HG03342 (cell line): ENCODE measurements around the gene HS1BP3.

Experiments
- ATAC-seq: cut with Tn5 transposase; IDR thresholded peaks from one replicate; pipeline ENCODE4 v1.9.1; 2021; ENCODE audit warnings: mild to moderate bottlenecking, moderate library complexity; ENCODE audit not compliant: unreplicated experiment

Gene HS1BP3

DNA sequence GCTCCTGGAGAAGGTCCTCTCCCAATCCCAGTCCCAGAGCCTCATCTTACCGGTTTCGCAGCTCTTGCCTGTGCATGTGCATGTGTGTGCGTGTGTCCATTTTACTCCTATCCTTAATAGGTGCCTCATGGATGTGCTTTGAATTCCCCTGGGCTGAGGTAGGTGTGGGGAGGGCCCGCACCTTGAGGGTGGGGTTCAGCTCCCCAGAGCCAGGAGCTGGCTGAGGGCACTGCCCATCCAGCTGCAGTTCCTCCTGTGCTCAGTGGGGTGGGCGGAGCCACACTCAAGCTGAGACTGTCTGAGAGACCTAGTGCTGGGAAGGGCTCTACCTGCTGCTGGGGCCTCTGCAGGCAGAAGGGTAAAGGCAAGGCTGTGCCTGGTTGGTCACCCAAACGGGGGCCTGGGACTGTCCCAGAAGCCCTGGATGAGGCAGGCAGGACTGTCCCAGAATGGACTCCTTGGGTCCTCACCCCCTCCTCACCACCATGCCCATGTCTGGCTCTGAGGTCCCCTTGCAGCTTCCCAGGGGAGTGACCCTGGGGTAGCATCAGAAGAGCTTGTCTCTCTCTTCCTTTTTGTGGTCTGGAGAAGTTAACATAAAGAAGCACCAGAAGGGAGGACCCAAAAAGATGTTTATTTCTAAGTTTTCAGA is 24.9 kb upstream of the HS1BP3 start:
- peak; percentile 64 for ATAC-seq

DNA sequence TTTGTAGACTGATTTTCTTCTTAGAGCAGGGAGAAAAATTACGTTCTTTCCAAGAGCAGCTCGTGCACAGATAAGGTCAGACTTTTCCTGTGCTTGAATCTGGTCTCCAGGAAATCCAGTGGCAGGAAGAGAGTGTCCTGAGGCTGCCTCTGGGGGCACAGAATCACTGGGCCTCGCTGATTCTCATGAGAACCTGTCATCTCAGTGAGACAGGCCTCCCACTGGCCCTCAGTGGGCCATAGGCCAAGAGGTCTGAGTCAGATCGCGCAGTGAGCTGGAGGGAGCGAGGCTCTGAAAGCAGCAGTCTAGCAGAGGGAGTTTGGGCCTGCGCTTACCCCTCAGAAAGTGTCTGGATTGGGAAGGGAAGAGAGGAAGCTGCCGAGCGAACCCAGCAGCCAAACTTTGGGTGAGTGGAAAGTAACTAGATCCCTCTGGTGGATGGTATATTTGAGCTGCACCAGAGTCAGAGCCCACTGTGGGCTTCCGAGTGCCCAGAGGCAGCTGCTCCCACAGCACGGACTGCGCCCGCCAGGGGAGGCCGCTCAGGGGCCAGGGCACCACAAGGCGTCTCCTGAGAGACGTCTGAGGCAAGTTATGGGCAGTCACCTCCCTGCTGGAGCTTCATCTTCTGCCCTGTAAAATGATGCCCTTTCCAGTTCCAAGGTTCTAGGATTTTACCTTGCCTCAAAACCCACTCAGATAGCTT is 24.2 kb upstream of the HS1BP3 start:
- no peak for ATAC-seq

DNA sequence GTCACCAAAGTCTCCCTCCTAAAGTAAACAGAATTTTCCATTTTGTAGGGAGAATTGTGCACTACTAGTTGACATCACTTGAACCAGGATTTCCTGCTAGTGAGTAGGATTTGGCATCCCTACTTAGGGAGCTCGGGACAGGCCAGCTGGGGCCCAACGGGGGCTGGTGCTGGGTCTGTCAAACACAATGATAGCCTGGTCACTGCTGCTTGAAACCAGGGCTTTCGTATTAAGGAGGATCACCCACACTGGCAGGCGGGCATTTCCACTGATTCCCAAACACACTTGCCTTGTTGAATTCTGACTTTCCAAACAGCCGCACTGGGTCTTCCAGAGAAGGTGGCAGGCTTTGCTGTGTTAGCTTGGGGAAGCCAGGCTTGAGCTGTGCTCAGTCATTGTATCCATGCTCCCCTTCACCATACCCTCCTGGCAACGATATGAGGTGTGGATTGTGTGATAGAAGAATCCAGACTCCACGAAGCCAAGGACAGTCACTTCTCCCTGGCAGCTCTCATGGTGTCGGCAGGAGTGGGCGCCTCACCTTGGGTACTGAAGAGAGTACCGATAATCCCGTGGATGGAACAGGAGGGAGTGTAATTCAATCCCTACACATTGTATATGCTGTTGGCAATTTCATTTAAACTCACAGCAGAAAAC is 23.5 kb upstream of the HS1BP3 start:
- ATAC-seq = no peak

DNA sequence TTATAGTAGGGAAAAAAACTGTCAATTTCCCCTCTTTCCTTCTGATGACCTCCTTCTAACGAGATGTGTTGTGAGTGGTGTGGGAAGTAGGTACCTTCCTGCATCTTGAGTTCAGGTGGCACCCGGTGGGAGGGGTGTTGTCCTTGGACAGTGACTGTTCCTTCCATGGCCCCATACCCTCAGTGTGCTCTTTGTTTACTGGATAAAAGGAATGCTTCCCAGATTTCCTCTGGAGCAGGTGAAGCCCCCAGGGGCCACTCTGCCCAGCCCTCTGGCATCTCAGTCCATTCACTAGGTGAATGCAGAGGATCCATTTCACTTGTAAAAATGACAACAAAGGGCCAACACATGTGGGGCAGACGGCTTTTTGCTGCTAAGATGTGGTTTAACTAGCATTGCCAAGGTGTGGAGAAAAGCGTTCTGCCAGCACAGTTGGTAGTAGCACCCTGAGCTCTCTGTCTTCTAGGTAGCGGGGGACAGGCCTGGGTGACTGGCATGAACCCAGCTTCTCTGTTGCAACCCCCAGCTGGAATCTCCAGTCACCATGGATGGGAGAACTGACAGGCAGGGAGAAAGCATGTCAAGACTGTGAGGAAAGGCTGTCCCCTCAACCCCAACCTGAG is 22.9 kb upstream of the HS1BP3 start:
- ATAC-seq = no peak

DNA sequence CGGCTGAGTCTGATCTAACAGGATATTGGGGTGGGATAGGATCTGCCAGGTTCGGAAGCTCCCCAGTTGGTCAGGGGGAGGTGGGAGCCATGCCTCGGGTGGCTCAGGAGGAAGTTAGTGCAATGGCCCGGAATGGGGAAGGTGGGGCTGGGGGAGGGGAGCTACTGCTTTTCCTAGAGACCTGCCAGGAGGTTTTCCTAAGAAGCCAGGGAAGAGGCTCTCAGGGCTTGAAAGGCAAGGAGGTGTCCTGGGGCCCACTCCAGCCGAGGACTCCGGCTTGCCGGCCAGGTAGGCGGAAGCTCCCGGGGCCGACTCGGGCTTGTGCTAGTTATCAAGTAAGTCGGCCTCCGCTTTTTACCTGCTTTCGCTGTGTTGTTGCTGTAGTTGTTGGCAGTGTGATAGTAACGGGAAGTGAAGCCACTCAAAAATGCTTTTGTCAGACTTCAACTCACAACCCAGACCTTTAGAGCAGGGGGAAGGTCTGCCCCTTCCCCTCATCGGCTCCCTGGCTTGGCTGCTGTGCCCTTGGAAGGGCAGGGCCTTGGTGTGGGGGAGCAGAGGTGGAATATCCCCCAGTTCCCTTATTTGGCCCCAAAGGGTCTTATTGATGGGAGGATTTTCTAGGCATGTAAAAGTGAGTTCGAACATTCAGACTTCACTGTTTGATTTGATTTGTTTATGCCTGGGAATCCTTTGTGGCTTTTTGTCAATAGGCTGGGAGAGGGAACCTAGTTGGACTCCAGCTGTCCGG is 21.5 kb upstream of the HS1BP3 start:
- ATAC-seq = no peak

DNA sequence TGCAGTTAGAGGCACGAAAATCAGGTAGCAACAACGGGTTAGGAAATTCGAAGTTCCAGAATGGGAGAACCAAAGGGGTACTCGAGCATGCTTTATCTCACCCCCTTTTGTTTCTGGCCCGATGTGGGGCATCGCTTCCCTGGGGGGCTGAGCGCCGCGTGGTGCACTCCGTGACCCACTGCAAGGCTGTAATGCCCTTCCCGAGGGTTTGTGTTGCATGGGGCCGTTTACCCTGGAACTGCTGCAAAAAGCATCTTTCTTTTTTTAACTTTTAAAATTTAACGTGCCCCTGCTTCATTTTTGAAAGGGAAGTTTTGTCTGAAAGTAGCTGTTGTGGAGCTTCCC is 20.8 kb upstream of the HS1BP3 start:
- ATAC-seq = no peak

DNA sequence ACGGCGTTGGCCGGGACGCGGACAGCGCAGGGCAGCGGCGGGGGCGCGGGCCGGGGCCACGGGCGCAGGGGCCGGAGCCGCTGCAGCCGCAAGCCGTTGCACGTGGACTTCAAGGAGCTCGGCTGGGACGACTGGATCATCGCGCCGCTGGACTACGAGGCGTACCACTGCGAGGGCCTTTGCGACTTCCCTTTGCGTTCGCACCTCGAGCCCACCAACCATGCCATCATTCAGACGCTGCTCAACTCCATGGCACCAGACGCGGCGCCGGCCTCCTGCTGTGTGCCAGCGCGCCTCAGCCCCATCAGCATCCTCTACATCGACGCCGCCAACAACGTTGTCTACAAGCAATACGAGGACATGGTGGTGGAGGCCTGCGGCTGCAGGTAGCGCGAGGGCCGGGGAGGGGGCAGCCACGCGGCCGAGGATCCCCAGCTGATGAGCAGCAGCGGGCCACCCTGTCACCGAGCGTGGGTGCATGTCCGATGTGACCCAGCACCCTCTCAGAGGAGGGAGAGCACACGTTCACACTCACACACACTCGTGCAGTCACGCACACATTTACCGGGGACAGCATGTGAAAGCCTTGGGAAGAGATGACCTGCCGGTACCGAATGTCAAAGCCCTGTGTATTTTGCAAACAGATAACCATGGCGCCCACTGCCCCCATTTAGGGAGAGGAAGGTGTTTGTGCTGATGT is 20.3 kb upstream of the HS1BP3 start:
- no peak for ATAC-seq

DNA sequence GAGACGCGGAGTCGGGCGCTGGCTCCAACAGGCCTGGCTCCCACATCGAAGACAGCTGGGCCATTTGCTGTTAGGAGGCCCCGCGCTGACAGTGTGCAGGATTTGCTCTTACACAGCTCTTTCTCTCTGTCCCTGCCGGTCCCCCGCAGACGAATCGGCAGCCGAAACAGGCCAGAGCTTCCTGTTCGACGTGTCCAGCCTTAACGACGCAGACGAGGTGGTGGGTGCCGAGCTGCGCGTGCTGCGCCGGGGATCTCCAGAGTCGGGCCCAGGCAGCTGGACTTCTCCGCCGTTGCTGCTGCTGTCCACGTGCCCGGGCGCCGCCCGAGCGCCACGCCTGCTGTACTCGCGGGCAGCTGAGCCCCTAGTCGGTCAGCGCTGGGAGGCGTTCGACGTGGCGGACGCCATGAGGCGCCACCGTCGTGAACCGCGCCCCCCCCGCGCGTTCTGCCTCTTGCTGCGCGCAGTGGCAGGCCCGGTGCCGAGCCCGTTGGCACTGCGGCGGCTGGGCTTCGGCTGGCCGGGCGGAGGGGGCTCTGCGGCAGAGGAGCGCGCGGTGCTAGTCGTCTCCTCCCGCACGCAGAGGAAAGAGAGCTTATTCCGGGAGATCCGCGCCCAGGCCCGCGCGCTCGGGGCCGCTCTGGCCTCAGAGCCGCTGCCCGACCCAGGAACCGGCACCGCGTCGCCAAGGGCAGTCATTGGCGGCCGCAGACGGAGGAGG is 19.6 kb upstream of the HS1BP3 start:
- ATAC-seq = no peak

DNA sequence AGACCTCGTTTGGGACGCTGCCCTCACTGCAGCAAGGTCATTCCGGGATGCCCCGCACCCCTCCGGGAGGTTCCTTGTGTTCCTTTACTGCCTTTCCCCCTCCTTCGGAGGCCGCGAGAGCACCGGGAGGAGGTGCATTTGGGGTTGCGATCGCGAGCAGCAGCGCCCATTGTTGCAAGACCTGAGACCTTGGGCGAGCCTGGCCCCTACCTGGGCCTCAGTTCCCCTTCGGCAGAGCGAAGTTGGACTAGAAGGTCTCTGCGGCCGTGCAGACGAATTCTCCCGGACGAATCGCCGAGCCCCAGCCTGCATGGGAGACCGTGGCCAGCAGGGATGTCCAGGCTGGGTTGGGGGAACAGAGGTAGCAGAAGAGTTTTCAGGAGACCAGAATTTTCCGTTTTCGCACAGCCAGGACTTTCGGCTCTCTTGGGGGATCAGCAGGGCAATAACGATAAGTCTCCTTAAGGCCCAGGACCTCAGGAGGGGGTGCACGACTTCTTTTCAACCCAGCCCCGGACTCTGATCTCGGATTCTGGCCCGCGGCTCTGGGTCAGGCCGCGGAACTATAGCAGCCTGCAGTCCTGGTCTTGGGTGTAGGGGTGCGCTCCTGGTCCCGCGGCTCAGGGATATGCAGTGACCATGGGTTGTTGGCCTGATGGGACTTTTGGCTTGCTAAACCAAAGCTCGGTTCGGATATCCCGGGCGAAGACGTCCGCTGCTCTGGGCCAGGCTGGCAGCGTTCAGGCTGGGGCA is 18.8 kb upstream of the HS1BP3 start:
- no peak for ATAC-seq

DNA sequence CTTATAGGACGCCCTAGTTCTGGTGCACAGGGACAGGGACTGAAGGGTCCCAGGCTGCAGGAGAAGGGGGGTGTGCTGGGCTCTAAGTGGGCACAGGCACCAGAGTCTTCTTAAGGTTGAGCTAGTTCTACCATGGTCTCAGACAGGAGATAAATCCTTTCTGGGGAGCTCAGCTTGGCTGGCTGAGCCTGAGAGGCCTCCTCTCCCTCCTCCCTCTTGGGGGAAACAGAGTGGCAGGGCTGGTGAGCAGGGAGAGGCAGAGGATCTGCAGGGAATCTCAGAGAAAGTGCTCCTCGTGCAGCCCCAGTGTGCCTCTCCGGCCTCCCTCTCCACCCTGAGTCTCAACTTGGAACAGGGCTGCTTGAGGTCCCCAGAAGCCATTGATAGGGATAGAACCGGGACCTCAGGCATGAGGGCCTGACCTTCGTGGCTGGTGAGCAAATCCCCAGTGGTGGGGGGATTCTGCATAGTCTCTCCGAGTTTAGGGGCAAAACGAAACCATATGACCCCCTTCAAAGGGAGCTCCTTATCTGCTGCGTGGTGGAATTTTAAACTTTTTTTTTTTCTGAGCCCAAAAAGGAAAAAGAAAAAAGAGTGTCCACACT is 18.1 kb upstream of the HS1BP3 start:
- ATAC-seq = no peak

DNA sequence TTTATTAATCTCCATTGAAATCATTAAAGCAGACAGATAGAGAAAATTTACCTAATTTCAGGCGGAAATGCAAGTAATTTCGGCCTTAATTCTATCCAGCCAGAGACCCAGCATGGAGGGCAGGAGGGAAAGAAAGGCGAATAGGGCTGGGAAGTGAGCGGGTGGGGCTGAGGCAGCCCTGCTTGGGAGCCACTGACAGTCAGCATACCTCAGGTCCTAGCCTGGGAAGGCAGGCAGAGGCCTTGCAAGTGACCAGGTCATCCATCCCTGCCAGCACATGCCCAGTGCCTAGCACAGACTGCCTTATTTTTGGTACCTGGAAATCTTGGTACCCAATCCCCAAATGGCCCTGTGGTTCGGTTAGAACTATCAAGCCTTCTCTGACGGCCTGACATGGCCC is 17.6 kb upstream of the HS1BP3 start:
- no peak for ATAC-seq

DNA sequence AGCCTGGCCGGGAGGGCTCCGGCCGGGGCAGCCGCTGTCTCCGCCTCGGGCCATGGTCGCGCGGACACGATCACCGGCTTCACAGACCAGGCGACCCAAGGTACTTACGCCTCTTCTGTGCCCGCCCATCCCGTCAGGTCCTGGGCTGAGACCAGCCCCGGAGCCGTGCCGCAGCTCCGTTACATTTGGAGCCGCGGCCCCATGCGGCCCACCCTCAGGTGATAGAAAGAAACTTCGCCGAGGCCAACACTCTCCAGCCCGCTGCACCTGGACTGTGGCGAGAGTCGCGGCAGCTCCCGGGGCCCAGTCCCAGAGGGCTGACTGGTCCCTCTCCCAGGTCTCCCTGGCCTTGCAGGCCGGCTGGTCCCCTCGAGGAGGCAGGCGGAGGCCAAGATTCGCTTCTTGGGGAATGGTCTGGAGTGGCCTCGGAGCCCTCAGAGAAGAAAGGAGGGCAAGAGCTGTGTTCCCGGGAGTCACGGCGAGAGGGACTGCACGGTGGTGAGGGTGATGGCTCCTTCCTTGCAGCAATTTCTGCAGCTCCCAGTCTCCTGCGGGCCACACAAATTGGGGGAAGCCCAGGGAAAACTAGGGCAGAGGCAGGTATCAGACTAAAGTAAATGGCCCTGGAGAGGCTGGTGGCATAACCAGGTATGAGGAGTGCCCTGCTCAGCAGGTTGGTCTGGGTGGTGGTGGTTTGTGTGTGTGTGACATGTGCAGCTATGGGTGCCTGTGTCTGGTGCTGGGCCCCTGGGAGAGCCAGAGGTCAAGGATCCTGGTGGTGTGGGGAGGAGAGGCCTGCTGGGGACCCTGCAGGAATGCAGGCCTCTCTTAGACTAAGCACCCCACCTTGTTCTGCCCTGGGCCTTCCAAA is 16.9 kb upstream of the HS1BP3 start:
- no peak for ATAC-seq

DNA sequence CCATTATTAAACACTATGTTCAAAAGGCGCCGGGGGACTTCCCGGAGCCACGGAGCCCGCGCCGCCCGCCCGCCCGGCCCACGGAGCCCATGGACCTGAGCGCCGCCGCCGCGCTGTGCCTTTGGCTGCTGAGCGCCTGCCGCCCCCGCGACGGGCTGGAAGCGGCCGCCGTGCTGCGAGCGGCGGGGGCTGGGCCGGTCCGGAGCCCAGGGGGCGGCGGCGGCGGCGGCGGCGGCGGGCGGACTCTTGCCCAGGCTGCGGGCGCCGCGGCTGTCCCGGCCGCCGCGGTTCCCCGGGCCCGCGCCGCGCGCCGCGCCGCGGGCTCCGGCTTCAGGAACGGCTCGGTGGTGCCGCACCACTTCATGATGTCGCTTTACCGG is 16.2 kb upstream of the HS1BP3 start:
- ATAC-seq = no peak

DNA sequence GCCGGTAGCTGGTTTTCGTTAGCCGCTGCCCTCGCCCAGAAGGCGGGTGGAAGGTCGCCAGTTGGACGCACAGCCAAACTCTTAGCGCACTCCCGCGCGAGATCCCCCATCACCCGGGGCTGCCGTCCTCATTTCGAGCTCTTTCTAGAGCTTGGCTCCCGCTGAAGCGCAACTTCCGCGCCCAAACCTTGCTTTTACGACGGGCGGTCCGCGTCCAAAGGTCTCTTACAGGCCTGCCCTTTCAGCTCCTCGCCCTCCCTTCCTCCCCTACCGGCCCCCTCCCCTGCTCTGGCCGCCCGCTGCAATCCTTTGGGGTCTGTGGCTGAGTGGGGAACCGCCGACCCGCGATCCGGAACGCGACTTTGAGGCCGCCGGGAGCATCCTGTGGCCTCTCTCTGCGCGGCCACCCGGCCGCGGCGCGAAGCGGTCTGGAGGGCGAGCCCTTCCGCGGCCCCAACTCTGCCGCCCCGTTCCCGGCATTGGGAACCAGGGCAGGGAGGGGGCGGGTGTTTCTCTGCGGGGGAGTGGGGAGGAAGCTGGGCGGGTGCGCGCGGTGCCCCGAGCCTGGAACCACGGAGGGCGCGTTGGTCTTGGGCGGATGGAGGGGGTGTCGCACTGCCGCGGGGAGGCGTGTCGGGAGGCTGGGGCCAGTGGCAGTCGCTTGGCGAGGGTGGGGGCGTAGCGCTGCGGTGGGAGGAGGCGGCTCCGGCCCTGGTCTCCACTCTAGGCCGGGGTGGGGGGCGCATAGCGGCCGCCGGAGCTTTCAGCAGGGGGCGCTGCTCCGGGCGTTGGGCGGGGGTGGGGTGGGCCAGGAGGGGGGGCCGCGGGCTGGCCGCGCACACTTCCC is 15.6 kb upstream of the HS1BP3 start, which contains the start of gene GDF7:
GDF7 (plus strand) TSS at position 841 of the 847 bp plus-strand sequence. CDS start 96 bp downstream, outside the sequence.
- ATAC-seq = no peak

DNA sequence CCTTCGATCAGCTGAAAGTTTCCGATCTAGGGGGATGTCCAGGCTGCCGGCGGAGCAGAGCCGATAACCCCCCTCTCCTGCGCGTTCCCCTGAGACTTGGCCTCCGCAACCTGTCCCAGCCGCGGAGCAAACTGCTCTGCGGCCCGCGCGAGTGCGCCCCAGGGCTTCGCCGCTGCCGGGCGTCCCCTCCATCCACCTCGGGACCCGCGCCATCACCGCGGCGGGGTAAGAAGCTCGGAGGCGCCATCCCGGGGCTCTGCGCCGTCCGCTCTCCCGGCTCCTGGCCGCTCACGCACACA is 15.1 kb upstream of the HS1BP3 start:
- ATAC-seq = no peak

DNA sequence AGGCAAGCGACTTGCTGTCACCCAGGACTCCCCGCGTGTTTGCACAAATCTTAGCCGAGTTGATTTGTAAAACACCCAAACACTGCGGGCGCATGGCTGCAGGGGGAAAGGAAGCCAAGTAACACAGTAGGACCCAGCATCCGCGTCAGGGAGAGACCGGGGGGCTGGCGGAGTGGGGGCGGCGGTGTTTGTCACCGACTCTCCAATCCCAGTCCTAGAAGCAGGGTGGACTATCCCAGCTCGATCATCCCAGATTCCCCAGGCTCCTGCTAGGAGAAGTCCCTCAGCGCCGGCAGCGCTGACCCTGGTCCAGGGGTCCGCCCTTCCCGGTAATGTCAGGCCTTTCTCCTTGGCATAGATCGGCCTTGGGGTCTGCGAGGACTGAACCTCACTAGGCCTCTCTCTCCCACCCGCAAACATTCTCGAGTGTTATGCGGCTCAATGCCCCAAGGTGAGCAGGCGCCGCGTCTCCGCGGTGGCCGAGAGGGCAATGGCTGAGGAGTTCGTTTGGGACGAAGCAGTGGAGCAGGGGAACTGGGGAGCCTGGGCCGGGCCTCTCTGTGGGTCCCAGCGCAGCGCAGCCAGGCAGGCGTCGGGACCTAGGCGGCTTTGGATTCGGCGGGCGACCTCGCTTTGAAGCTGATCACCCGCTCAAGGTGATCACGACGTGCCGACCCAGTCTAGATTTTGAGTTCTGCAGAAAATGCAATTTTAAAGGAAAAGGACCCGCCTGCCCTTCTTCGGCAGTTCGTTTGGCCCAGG is 14.5 kb upstream of the HS1BP3 start:
- ATAC-seq = no peak
